Heart right ventricle (tissue), 16 donors: ENCODE measurements around the gene TBC1D19. TPM values are rescaled to one million over a fixed set of nuclear protein-coding genes. Genes with fewer than 3 reads are reported as not detected.
"Not testable (repeated sequence)": the region's sequence is repeated elsewhere in the genome, so short reads cannot be mapped to it uniquely, and the experiment has no call there.

Source experiments
- ATAC-seq, 8 donors: fragments of 200-7000 bp; cut with Tn5 transposase; one replicate each; pipeline ENCODE4 v1.9.1; 2020; ENCODE audit warnings: mild to moderate bottlenecking in 8 of 8, moderate library complexity in 8 of 8, moderate number of reproducible peaks in 1 of 8
- DNase-seq, 2 donors: peaks; one replicate each; pipeline ENCODE4 v3.0.0-alpha.2; 2020
- H3K27ac ChIP-seq, 10 donors: fragments of 200-600 bp; sonication (generic) in 2 of 10; one replicate each; pipeline versions ENCODE4 v1.5.0 to v1.8.0; 2020 to 2022; ENCODE audit warnings: mild to moderate bottlenecking in 3 of 10
- H3K27me3 ChIP-seq, 7 donors: fragments of 200-600 bp; one replicate each; pipeline ENCODE4 v1.8.0; 2021 to 2022; ENCODE audit warnings: mild to moderate bottlenecking in 2 of 7
- H3K36me3 ChIP-seq, 9 donors: fragments of 200-600 bp; sonication (generic) in 1 of 9; one replicate each; pipeline versions ENCODE4 v1.5.0 to v1.8.0; 2020 to 2022; ENCODE audit warnings: mild to moderate bottlenecking in 2 of 9
- H3K4me1 ChIP-seq, 9 donors: fragments of 200-600 bp; sonication (generic) in 1 of 9; one replicate each; pipeline versions ENCODE4 v1.5.0 to v1.8.0; 2020 to 2022; ENCODE audit warnings: mild to moderate bottlenecking in 4 of 9
- H3K4me3 ChIP-seq, 10 donors: fragments of 200-600 bp; sonication (generic) in 2 of 10; one replicate each; pipeline versions ENCODE4 v1.5.0 to v1.8.0; 2020 to 2022; ENCODE audit warnings: mild to moderate bottlenecking in 7 of 10, moderate library complexity in 2 of 10
- H3K9me3 ChIP-seq, 11 donors: fragments of 200-600 bp in 10 of 11; sonication (generic) in 2 of 11; one replicate each; pipeline versions ENCODE4 v1.5.0 to v1.8.0; 2013 to 2022; ENCODE audit warnings: mild to moderate bottlenecking in 2 of 11, control low read depth in 1 of 11, moderate library complexity in 1 of 11
- WGBS, 2 donors: extraction: QIAGEN DNeasy Blood & Tissue Kit; methylation state at CpG; one replicate each; pipeline ENCODE4 v1.1.7; 2013; ENCODE audit warnings: inconsistent platforms in 1 of 2; 5-methylcytosine and 5-hydroxymethylcytosine counted together
- intact Hi-C, 10 donors: fragments of 100-400 bp; cut with DNase I; formaldehyde crosslinking; loops; one replicate each; pipeline versions ENCODE4 v1.11.1 to v1.14.2; 2022
- polyA plus RNA-seq, 2 donors: library from polyadenylated mRNA; stranded (reverse); fragments of 200-250 nt; gene quantifications; one replicate each; pipeline ENCODE4 v1.2.3, GENCODE V29; 2013
- total RNA-seq, 10 donors: library from RNA; stranded (reverse); fragmentation: NEBNext Ultra II Directional in 3 of 10; extraction: Animal tissue kit (Norgen Biotek cat#: 25700) in 3 of 10; gene quantifications; one replicate each; pipeline versions ENCODE4 v1.2.1 to v1.2.4, GENCODE V29; 2021 to 2023
- TF ChIP-seq, protein P1 (sequence below), 9 donors: fragments of 200-600 bp; sonication (generic) in 2 of 9; IDR thresholded peaks; one replicate each; pipeline versions ENCODE4 v1.5.0 to v1.8.0; 2021 to 2022; ENCODE audit warnings: antibody characterized with exemption in 9 of 9, mild to moderate bottlenecking in 5 of 9, moderate library complexity in 1 of 9
- donor health status: Arrhythmogenic right ventricular cardiomyopathy.
- donor health status: ischemic (EF 13 %, LVEDD 7.1; RV severe dilation, severe dysfunction).
- donor health status: healthy with polysubstance abuse.
- donor health status: DM: no; HTN: yes; CAD: no.
- donor health status: DM: no; HTN: no; CAD: no.
- donor health status: ischemic (EF 25% LVEDD 6.9; RV normal size, moderate dysfunction).
- donor health status: ischemic (EF 25% LVEDD 5.7; RV mildly dilated, moderate dysfunction).
- donor health status: healthy.
- donor health status: DM: yes; HTN: yes; CAD: no.
- donor health status: Ischemic cardiomyopathy.
- donor health status: ischemic (EF 35%, LVEDD 5.7; RV mildly dilated, moderate dysfunction).
- donor health status: nonischemic (EF 11% LVEDD 7.7; RV severe dilation, severe dysfunction).
- donor health status: DM: yes; HTN: yes; CAD: no.
- donor health status: PGD.
- donor health status: ischemic (EF 29% LVEDD 5.4; RV normal size, mild dysfunction).
- donor health status: nonischemic (EF 23%, LVEDD 6.1; RV moderate dilation, normal function).

The TBC1D19 gene
- total and polyA plus RNA-seq, 12 donors: 1.6 to 10.7 (median 9.4) TPM

DNA sequence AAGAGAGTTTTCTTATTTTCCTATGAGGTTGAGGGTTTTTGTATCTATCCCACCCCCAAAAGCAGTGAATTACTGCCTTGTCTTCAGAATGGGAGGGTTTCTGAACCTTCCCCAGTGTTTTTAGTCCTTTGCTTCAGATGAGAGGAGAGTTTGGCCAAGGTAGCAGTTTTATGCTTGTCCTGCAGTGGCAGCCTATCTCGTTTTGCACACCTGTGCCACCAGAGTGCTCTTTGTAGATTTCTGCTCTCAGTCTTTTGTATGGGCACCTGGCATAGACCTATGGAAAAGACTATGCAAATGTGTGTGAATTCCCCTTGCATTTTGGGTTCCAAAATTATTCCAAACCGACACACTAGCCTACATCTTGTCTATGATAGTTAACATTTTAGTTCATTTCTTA is 5.8 kb downstream of the TBC1D19 start:
- H3K4me1 ChIP-seq: peaks cover 0 to 12% (median 6%) of the 10 kb centered on the region in 9 donors
- intact Hi-C loops: loop anchor here in 4 of 10 donors (10.0 kb wide), 3 partner anchors 265 to 425 kb away; partner anchors contain the start of gene STIM2 (in 1 of the 4)
- 62 to 65% methylated on average over 2 of the region's 2 CpGs for whole genome bisulfite sequencing, 2 donors
- ATAC-seq (no peak), DNase-seq (no peak)
- H3K4me3 ChIP-seq: no peak overlapping the region
- peaks cover 0 to 16% (median 0%) of the 10 kb centered on the region in 11 donors for H3K9me3 ChIP-seq
- TF ChIP-seq, protein P1, sequence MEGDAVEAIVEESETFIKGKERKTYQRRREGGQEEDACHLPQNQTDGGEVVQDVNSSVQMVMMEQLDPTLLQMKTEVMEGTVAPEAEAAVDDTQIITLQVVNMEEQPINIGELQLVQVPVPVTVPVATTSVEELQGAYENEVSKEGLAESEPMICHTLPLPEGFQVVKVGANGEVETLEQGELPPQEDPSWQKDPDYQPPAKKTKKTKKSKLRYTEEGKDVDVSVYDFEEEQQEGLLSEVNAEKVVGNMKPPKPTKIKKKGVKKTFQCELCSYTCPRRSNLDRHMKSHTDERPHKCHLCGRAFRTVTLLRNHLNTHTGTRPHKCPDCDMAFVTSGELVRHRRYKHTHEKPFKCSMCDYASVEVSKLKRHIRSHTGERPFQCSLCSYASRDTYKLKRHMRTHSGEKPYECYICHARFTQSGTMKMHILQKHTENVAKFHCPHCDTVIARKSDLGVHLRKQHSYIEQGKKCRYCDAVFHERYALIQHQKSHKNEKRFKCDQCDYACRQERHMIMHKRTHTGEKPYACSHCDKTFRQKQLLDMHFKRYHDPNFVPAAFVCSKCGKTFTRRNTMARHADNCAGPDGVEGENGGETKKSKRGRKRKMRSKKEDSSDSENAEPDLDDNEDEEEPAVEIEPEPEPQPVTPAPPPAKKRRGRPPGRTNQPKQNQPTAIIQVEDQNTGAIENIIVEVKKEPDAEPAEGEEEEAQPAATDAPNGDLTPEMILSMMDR (IDR thresholded peaks at IDR 0.05): no peak
- H3K27me3 ChIP-seq: no peaks in the 10 kb centered on the region
- no peak overlapping the region for H3K27ac ChIP-seq
- no peaks in the 10 kb centered on the region for H3K36me3 ChIP-seq

DNA sequence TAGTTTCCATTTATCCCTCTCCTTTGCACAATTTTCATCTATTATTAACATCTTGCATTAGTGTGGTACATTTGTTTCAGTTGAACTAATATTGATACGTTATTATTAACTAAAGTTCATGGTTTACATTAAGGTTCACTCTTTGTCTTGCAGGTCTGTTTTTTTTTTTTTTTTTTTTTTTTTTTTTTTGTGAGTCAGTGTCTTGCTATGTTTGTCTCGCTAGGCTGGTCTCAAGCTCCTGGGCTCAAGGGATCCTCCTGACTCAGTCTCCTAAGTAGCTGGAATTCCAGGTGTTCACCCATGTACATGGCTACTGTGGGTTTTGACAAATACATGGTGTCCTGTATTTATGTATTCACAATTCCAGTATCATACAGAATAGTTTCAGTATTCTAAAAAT is 6.8 kb downstream of the TBC1D19 start:
- Histone ChIP-seq H3K27me3 (no peaks in the 10 kb centered on the region), H3K4me1 (peaks cover 0 to 3% (median 0%) of the 10 kb centered on the region in 9 donors), H3K4me3 (no peak overlapping the region), H3K36me3 (no peaks in the 10 kb centered on the region), H3K27ac (no peak overlapping the region), H3K9me3 (peaks cover 0 to 16% (median 0%) of the 10 kb centered on the region in 11 donors)
- intact Hi-C loops: no loop called here
- 95 to 97% methylated on average over 2 of the region's 2 CpGs for WGBS, 2 donors
- DNase-seq (no peak), ATAC-seq (no peak)
- TF ChIP-seq, protein P1 (IDR thresholded peaks at IDR 0.05): no peak

DNA sequence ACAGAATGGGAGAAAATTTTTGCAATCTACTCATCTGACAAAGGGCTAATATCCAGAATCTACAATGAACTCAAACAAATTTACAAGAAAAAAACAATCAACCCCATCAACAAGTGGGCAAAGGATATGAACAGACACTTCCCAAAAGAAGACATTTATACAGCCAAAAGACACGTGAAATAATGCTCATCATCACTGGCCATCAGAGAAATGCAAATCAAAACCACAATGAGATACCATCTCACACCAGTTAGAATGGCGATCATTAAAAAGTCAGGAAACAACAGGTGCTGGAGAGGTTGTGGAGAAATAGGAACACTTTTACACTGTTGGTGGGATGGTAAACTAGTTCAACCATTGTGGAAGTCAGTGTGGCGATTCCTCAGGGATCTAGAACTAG is 9.7 kb downstream of the TBC1D19 start:
- H3K9me3 ChIP-seq, intact Hi-C loops, H3K27ac ChIP-seq, H3K4me3 ChIP-seq, DNase-seq, ATAC-seq, H3K27me3 ChIP-seq, H3K36me3 ChIP-seq, H3K4me1 ChIP-seq: not testable (repeated sequence)
- 94 to 97% methylated on average over 3 of the region's 3 CpGs for WGBS, 2 donors

DNA sequence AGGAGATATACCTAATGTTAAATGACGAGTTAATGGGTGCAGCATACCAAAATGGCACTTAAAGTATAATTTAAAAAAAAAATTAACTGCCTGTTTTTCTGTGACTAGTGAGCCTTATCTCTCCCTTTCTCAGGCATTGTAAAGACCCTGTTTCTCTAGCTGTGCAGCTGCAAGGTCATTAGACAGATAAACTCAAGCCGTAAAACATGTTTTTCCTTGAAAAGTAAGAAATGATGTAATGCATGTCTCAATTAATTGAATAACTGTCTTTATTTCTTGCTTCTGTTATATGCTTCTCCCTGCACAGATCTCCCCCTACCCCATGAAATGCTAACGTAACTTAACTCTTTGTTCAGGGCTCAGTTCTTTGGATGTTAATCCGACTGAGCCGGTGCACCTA is 10.5 kb downstream of the TBC1D19 start:
- DNase-seq (no peak), ATAC-seq (no peak)
- WGBS, 2 donors: 87 to 93% methylated on average over 5 of the region's 5 CpGs
- H3K4me1 ChIP-seq: no peaks in the 10 kb centered on the region
- H3K36me3 ChIP-seq: no peaks in the 10 kb centered on the region
- no peak overlapping the region for H3K27ac ChIP-seq
- H3K9me3 ChIP-seq: no peaks in the 10 kb centered on the region
- no peak overlapping the region for H3K4me3 ChIP-seq
- TF ChIP-seq, protein P1 (IDR thresholded peaks at IDR 0.05): no peak
- intact Hi-C loops: no loop called here
- H3K27me3 ChIP-seq: no peaks in the 10 kb centered on the region

DNA sequence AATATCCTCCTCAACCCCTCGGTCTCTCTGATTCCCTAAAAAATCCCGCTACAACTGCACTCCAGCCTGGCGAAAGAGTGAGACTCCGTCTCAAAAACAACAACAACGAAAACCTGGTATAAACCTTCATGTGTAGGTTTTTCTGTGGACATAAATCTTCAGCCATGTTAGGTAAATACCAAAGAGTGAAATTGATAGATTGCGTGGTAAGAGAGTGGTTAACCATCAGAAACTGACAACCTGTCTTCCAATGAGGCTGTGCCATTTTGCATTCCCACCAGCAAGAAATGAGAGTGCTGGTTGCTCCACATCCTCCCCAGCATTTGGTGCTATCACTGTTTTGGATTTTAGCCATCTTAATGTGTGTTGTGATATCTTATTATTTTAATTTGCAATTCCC is 10.9 kb downstream of the TBC1D19 start:
- Histone ChIP-seq H3K27ac (no peak overlapping the region), H3K4me1 (no peaks in the 10 kb centered on the region), H3K9me3 (no peaks in the 10 kb centered on the region), H3K27me3 (no peaks in the 10 kb centered on the region), H3K36me3 (no peaks in the 10 kb centered on the region), H3K4me3 (no peak overlapping the region)
- intact Hi-C loops: no loop called here
- ATAC-seq: no peak
- WGBS, 2 donors: 94 to 96% methylated on average over 6 of the region's 6 CpGs
- TF ChIP-seq, protein P1 (IDR thresholded peaks at IDR 0.05): no peak
- no peak for DNase-seq
